Gastroesophageal sphincter (tissue), 4 donors: Measurements from ENCODE around the gene SMCO2. TPM values are rescaled to one million over a fixed set of nuclear protein-coding genes. Genes with fewer than 3 reads are reported as not detected.

Experiments
- ATAC-seq: fragments of 150-250 bp; one replicate; pipeline ENCODE4 v1.9.1; 2016; ENCODE audit warnings: mild to moderate bottlenecking, moderate library complexity
- H3K27ac ChIP-seq, 4 donors: fragments of 200-600 bp; sonication (generic) in 3 of 4; 1 replicate in 3 of 4; 2 replicates in 1 of 4; pipeline ENCODE4 v1.5.1; 2016 to 2019
- H3K27me3 ChIP-seq: fragments of 200-600 bp; sonication (generic); one replicate; pipeline ENCODE4 v1.5.1; 2019
- H3K36me3 ChIP-seq, 2 donors: fragments of 200-600 bp; sonication (generic); one replicate each; pipeline ENCODE4 v1.5.1; 2019; ENCODE audit warnings: control low read depth in 1 of 2
- H3K4me1 ChIP-seq, 3 donors: fragments of 200-600 bp; sonication (generic); 1 replicate in 2 of 3; 2 replicates in 1 of 3; pipeline ENCODE4 v1.5.1; 2016 to 2019; ENCODE audit warnings: control low read depth in 2 of 3
- H3K4me3 ChIP-seq, 2 donors: fragments of 200-600 bp; sonication (generic); one replicate each; pipeline ENCODE4 v1.5.1; 2019; ENCODE audit warnings: mild to moderate bottlenecking in 1 of 2, moderate library complexity in 1 of 2
- H3K9me3 ChIP-seq, 3 donors: fragments of 200-600 bp; sonication (generic); one replicate each; pipeline ENCODE4 v1.5.1; 2017 to 2019; ENCODE audit warnings: control low read depth in 2 of 3
- EP300 ChIP-seq: sonication (generic); formaldehyde crosslinking; IDR thresholded peaks from one replicate; pipeline ENCODE4 v1.6.1; 2017; ENCODE audit warnings: antibody characterized with exemption, mild to moderate bottlenecking
- POLR2A ChIP-seq, 2 donors: fragments of 450-650 bp; IDR thresholded peaks; one replicate each; pipeline ENCODE4 v1.6.1; 2017; ENCODE audit warnings: antibody characterized with exemption in 2 of 2, mild to moderate bottlenecking in 2 of 2, moderate library complexity in 1 of 2
- POLR2AphosphoS5 ChIP-seq: sonication (generic); formaldehyde crosslinking; IDR thresholded peaks from one replicate; pipeline ENCODE4 v1.6.1; 2017; ENCODE audit warnings: antibody characterized with exemption
- WGBS, 2 donors: methylation state at CpG; one replicate each; pipeline ENCODE4 v1.1.5; 2018; ENCODE audit warnings: low coverage in 1 of 2; 5-methylcytosine and 5-hydroxymethylcytosine counted together
- total RNA-seq, 4 donors: library from RNA; depleted of rRNA; stranded (reverse); fragments of >200 nt; gene quantifications; one replicate each; pipeline ENCODE4 v1.1.0, GENCODE V29; 2016
- TF ChIP-seq, protein P1 (sequence below), 4 experiments: fragments of 200-600 bp in 2 of 4; fragments of 450-650 bp in 2 of 4; sonication (generic) in 1 of 4; IDR thresholded peaks; one replicate each; pipeline ENCODE4 v1.5.1; 2017 to 2019; ENCODE audit warnings: antibody characterized with exemption in 4 of 4, mild to moderate bottlenecking in 2 of 4, moderate library complexity in 2 of 4

The SMCO2 gene
- total RNA-seq, 4 donors from 2014 or later, result not detected

- Histone ChIP-seq H3K4me3 (no peak overlapping the region), H3K36me3 (no peaks in the 10 kb centered on the region), H3K27me3 (no peaks in the 10 kb centered on the region), H3K9me3 (peaks cover 0 to 32% (median 0%) of the 10 kb centered on the region in 3 donors), H3K27ac (no peak overlapping the region), H3K4me1 (no peaks in the 10 kb centered on the region)
- TF ChIP-seq EP300, result no peak
- TF ChIP-seq POLR2A (IDR thresholded peaks at IDR 0.05), result no peak
- TF ChIP-seq POLR2AphosphoS5, result no peak
- no peak for ATAC-seq
Observed at GRCh38 chr12:27478949-27479348, 32.4 kb downstream of the SMCO2 start.

GRCh38 chr12:27480016-27480415 lies 33.5 kb downstream of the SMCO2 start:
- TF ChIP-seq, protein P1, sequence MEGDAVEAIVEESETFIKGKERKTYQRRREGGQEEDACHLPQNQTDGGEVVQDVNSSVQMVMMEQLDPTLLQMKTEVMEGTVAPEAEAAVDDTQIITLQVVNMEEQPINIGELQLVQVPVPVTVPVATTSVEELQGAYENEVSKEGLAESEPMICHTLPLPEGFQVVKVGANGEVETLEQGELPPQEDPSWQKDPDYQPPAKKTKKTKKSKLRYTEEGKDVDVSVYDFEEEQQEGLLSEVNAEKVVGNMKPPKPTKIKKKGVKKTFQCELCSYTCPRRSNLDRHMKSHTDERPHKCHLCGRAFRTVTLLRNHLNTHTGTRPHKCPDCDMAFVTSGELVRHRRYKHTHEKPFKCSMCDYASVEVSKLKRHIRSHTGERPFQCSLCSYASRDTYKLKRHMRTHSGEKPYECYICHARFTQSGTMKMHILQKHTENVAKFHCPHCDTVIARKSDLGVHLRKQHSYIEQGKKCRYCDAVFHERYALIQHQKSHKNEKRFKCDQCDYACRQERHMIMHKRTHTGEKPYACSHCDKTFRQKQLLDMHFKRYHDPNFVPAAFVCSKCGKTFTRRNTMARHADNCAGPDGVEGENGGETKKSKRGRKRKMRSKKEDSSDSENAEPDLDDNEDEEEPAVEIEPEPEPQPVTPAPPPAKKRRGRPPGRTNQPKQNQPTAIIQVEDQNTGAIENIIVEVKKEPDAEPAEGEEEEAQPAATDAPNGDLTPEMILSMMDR (IDR thresholded peaks at IDR 0.05), result no peak
- no peak for TF ChIP-seq EP300
- TF ChIP-seq POLR2A (IDR thresholded peaks at IDR 0.05), result no peak
- no peak for TF ChIP-seq POLR2AphosphoS5
- Histone ChIP-seq H3K36me3 (no peaks in the 10 kb centered on the region), H3K27ac (no peak overlapping the region), H3K4me1 (no peaks in the 10 kb centered on the region), H3K27me3 (no peaks in the 10 kb centered on the region), H3K4me3 (no peak overlapping the region), H3K9me3 (peaks cover 0 to 32% (median 0%) of the 10 kb centered on the region in 3 donors)
- no peak for ATAC-seq
- WGBS, 2 donors, result 89% methylated on average over 1 of the region's 1 CpG; no CpG with 5 or more reads in 1 of the 2 donors

GRCh38 chr12:27486961-27487360 lies 40.4 kb downstream of the SMCO2 start:
- TF ChIP-seq POLR2AphosphoS5 (no peak), EP300 (no peak), POLR2A (IDR thresholded peaks at IDR 0.05) (no peak)
- TF ChIP-seq, protein P1 (IDR thresholded peaks at IDR 0.05), result no peak
- no peak overlapping the region for H3K4me3 ChIP-seq
- no peak for ATAC-seq
- H3K9me3 ChIP-seq, result peaks cover 0 to 4% (median 0%) of the 10 kb centered on the region in 3 donors
- H3K27me3 ChIP-seq, result no peaks in the 10 kb centered on the region
- H3K27ac ChIP-seq, result no peak overlapping the region
- no peaks in the 10 kb centered on the region for H3K36me3 ChIP-seq
- no peaks in the 10 kb centered on the region for H3K4me1 ChIP-seq

DNA sequence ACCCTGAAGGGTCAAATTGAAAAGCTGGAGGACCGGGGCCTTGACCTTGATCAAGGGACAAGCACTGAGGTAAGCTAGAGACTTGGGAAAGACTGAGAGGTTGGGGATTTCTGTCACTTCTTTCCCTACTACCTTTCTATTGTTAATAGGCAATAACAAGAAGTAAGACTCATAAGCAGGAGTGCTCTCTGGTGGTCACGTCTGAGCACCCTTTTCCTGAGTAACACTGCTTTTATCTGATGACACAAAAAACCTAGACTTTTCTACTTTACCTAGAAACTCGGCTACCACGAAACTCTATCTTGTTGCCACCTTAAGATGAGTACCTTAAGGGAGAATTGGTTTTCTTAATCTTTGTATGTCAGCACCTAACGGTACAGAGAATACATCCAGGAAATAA lies 41.9 kb downstream of the SMCO2 start:
- H3K9me3 ChIP-seq, result peaks cover 0 to 4% (median 0%) of the 10 kb centered on the region in 3 donors
- H3K27ac ChIP-seq, result no peak overlapping the region
- 87 to 94% methylated on average over 2 to 4 of the region's 5 CpGs for WGBS, 2 donors
- no peaks in the 10 kb centered on the region for H3K27me3 ChIP-seq
- H3K36me3 ChIP-seq, result no peaks in the 10 kb centered on the region
- TF ChIP-seq, protein P1 (IDR thresholded peaks at IDR 0.05), result no peak
- TF ChIP-seq POLR2AphosphoS5, result no peak
- TF ChIP-seq EP300, result no peak
- TF ChIP-seq POLR2A (IDR thresholded peaks at IDR 0.05), result no peak
- ATAC-seq, result no peak
- H3K4me3 ChIP-seq, result no peak overlapping the region
- no peaks in the 10 kb centered on the region for H3K4me1 ChIP-seq

DNA sequence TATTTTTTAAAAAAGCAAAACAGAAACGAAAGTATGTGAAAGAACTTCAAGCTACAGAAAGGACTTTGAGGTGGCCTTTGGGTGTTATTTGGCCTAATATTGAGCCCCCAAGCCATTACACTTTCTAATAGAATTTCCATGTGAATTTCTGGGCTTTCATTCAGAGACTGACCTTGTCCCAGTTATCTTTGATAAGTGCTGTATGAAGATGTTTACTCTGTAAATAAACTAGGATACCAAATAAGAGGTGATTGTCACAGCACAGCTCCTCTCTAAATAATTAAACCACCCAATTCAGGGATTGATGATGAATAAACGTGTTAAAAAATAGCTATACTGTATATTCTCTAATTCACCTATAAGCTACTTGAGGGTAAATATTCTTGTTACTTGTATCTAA lies 44.7 kb downstream of the SMCO2 start:
- H3K4me1 ChIP-seq, result no peaks in the 10 kb centered on the region
- no peaks in the 10 kb centered on the region for H3K27me3 ChIP-seq
- WGBS, 2 donors, result 91 to 100% methylated on average over 2 of the region's 2 CpGs
- no peak overlapping the region for H3K27ac ChIP-seq
- H3K4me3 ChIP-seq, result no peak overlapping the region
- no peak for ATAC-seq
- TF ChIP-seq, protein P1 (IDR thresholded peaks at IDR 0.05), result no peak
- no peak for TF ChIP-seq EP300
- TF ChIP-seq POLR2A (IDR thresholded peaks at IDR 0.05), result no peak
- no peak for TF ChIP-seq POLR2AphosphoS5
- no peaks in the 10 kb centered on the region for H3K9me3 ChIP-seq
- H3K36me3 ChIP-seq, result no peaks in the 10 kb centered on the region
